Fibroblast of villous mesenchyme (primary cell): ENCODE data around the gene SLC22A8. TPM values are rescaled to one million over a fixed set of nuclear protein-coding genes. Genes with fewer than 3 reads are reported as not detected.
A peak's percentile ranks its signal among the peaks of the same experiment; 100 is the strongest.

ENCODE experiments used
- DNase-seq: peaks from one replicate; pipeline ENCODE4 v3.0.0-alpha.2; 2010; ENCODE audit warnings: low read depth
- H3K4me3 ChIP-seq: 2 replicates; pipeline ENCODE4 v1.5.1; 2011; ENCODE audit warnings: low read depth, mild to moderate bottlenecking, low read length
- total RNA-seq: library from RNA; depleted of rRNA; stranded (reverse); fragments of >200 nt; gene quantifications from 2 replicates; pipeline ENCODE4 v1.2.3, GENCODE V29; 2012
- TF ChIP-seq, protein P1 (sequence below): IDR thresholded peaks from 2 replicates; pipeline ENCODE4 v1.5.1; 2012; ENCODE audit warnings: low read depth, mild to moderate bottlenecking, low read length; ENCODE audit not compliant: insufficient read depth

SLC22A8 gene
- total RNA-seq, 1 donor, result not detected

DNA sequence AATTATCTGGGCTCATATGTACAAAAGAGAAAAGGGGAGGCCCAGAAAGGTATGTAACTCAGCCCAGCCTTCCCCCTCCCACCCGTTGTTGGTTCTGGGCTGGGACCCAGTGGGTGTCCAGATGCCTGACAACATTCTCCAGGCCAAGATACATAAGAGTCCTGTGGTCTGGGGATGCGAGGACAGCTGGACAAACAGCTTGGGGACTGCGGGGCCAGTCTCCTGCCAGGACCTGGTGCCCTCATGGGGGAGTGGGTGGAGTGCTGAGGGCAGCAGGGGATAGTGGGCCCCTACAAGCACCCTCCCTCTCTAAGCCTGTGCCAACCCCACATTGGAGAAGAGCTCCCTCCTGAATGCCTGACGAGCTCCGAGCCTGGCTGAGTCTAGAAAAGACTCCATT lies 27.4 kb downstream of the SLC22A8 start:
- H3K4me3 ChIP-seq, result no peak overlapping the region
- DNase-seq, result no peak
- TF ChIP-seq, protein P1, sequence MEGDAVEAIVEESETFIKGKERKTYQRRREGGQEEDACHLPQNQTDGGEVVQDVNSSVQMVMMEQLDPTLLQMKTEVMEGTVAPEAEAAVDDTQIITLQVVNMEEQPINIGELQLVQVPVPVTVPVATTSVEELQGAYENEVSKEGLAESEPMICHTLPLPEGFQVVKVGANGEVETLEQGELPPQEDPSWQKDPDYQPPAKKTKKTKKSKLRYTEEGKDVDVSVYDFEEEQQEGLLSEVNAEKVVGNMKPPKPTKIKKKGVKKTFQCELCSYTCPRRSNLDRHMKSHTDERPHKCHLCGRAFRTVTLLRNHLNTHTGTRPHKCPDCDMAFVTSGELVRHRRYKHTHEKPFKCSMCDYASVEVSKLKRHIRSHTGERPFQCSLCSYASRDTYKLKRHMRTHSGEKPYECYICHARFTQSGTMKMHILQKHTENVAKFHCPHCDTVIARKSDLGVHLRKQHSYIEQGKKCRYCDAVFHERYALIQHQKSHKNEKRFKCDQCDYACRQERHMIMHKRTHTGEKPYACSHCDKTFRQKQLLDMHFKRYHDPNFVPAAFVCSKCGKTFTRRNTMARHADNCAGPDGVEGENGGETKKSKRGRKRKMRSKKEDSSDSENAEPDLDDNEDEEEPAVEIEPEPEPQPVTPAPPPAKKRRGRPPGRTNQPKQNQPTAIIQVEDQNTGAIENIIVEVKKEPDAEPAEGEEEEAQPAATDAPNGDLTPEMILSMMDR, result no peak

DNA sequence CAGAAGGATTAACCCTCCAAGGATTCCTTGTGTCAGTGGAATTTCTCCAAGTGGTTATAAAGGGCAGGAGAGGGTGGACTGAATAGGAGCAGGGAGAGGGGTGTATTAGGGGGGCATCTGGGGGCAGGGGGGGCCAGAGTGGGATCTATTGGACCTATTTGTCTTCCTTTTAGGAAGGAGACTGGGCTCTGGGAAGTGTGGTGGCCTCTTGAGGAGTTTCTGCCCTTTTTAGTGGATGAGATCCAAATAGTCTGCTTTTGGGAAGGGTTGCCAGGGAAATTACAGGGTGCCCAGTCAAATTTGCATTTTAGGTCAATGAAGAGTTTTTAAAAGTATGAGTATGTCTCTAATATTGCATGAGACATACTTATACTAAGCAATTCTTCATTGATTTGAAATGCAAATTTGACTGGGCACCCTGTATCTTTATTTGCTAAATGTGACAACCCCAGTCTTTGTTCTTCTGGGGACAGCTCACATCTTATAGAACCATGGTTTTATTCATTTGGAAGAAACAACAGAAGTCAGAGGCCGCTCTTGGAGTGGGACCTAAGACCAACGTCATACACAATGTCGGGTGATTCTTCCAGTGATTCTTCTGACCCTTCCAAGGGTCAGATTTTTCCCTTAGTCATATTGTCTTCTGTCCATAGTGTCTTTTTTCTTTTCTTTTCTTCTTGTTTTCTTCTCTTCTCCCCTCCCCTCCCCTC lies 30.4 kb downstream of the SLC22A8 start:
- DNase-seq, result no peak
- no peak overlapping the region for H3K4me3 ChIP-seq
- TF ChIP-seq, protein P1, result no peak

DNA sequence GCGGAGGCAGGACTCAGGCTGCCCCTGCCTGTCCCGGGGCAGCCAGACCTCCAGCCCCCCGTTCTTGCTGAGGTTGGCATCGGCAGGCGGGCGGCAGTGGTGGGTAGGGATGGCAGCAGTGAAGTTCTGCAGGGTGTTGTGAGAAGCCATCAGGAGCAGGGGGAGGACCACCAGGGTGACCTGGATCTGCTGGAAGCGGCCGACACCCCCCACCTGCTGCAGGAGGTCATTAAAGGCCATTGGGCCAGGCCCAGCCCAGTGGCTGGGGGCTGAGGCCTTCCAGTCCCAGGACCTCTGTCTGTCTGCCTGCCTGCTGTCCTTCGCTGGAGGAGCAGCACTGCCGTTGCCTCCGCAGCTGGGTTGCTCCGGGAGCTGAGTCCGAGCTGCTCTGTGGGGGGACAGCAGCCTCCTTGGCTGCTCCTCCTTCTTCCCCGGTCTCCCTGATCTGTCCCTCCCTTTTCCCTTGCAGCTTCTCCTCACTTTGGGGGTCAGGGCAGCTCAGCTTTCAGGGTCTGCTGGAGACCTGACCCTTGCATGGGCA lies 31.1 kb downstream of the SLC22A8 start, which contains the start of gene SLC22A6:
Gene SLC22A6, minus strand, starts transcription at position 517 of the 541 bp plus-strand sequence. Its CDS starts 277 bp downstream, at position 240.
- DNase-seq, result no peak
- H3K4me3 ChIP-seq, result no peak within 1 kb of the TSS
- TF ChIP-seq, protein P1, result no peak

DNA sequence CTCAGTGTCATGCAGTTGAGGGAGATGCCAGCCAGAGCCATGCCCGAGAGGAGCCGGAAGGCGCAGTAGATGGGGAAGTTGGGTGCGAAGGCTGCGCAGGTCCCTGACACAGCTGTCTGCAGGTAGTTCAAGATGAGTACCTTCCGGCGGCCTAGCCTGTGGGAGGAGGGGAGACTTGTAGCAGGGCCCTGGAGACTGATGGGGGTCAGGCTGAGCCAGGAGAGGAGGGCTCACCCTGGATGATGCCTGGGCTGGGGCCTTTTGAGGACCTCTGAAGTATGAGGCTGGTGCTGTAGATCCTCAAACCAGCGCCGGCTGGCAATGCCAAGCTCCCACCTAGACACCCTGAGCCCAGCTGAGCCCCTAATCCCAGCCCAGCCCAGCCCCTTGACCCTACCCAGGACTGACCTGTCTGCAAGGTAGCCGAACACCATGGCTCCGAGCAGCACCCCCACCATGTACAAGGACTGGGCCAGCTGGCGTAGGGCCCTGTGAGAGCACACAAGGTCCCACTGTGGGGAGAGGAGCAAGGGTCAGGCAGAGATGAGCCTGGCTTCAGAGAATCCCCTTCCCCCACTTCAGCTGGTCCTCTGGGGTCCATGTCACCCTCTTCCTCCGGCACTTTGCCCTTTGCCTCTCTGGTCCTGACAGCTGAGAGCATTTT lies 32.0 kb downstream of the SLC22A8 start:
- TF ChIP-seq, protein P1, result no peak
- DNase-seq, result no peak
- H3K4me3 ChIP-seq, result no peak overlapping the region

DNA sequence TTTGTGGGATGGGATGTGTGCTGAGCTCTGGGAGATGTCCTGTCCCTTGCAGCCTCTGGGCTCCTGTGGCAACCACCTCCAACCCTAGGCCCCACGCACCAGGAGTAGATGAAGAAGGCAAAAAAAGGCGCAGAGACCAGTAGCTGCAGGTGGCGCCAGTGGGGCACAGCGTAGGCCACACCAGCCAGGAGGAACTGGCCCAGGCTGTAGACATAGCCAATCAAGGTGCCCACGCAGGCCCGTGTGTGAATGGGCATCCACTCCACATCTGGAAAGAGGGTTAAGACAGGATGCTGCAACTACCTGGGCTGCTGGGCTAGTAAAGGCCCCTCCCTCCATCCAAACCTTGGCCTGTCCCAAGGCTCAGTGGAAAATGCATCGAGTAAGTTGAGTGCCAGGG lies 33.9 kb downstream of the SLC22A8 start:
- no peak overlapping the region for H3K4me3 ChIP-seq
- TF ChIP-seq, protein P1, result no peak
- DNase-seq, result no peak

DNA sequence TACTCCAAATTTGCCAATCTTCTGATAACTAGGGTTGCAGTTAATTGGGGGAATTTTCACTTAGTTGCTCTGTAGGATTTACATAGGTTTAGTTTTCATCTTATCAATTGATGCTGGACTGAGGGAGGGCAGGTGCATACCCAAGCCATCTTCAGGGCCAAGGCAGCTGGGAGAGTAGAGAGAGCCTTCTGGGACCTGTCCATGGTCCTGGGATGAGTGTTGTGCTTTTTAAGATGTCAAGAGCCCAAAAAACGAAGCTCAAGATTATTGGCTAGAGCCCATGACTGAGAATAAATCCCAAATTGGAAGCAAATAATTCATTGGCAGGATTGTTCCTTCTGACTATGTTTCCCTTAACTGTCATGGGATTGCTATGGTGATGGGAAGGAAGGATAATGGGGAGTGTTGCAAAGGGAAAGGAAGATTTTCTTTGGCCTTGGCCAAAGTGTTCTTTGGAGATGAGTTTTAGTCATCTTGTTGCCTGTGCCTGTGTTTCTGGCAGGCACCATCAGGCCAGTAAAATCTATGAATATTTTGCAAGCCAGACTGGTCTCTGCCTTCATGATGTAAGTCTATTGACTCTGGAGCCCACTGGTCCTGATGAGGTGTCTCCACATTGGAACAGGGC lies 35.4 kb downstream of the SLC22A8 start:
- TF ChIP-seq, protein P1, result no peak
- peak; percentile 12 for DNase-seq
- no peak overlapping the region for H3K4me3 ChIP-seq
